Psoas muscle (tissue), 8 donors: ENCODE measurements around the gene RABGGTA. TPM values are rescaled to one million over a fixed set of nuclear protein-coding genes. Genes with fewer than 3 reads are reported as not detected.

Source experiments
- ATAC-seq, 4 donors: fragments of 200-7000 bp; cut with Tn5 transposase; one replicate each; pipeline ENCODE4 v1.9.1; 2020; ENCODE audit warnings: moderate library complexity in 3 of 4, mild to moderate bottlenecking in 2 of 4
- DNase-seq, 2 donors: peaks; one replicate each; pipeline ENCODE4 v3.0.0-alpha.2; 2020
- H3K27ac ChIP-seq: fragments of 200-600 bp; one replicate; pipeline ENCODE4 v1.8.0; 2022
- H3K27me3 ChIP-seq, 3 donors: fragments of 200-600 bp in 1 of 3; one replicate each; pipeline versions ENCODE4 v1.6.1 to v1.8.0; 2013 to 2022; ENCODE audit warnings: low read length in 2 of 3, mild to moderate bottlenecking in 2 of 3, moderate library complexity in 1 of 3; ENCODE audit not compliant: insufficient read depth in 3 of 3
- H3K36me3 ChIP-seq, 2 donors: fragments of 200-600 bp in 1 of 2; one replicate each; pipeline versions ENCODE4 v1.6.1 to v1.8.0; 2013 to 2022; ENCODE audit warnings: low read depth in 1 of 2, mild to moderate bottlenecking in 1 of 2, moderate library complexity in 1 of 2; ENCODE audit not compliant: insufficient read depth in 1 of 2
- H3K4me1 ChIP-seq: fragments of 200-600 bp; one replicate; pipeline ENCODE4 v1.8.0; 2022
- H3K4me3 ChIP-seq: fragments of 200-600 bp; one replicate; pipeline ENCODE4 v1.8.0; 2022; ENCODE audit warnings: mild to moderate bottlenecking
- H3K9me3 ChIP-seq: fragments of 200-600 bp; one replicate; pipeline ENCODE4 v1.8.0; 2022
- WGBS, 3 donors: extraction: QIAGEN DNeasy Blood & Tissue Kit; methylation state at CpG; one replicate each; pipeline versions ENCODE4 v1.1.6 to v1.1.7; 2013; 5-methylcytosine and 5-hydroxymethylcytosine counted together
- intact Hi-C, 2 donors: fragments of 100-400 bp; cut with DNase I; formaldehyde crosslinking; loops; one replicate each; pipeline versions ENCODE4 v1.11.0 to v1.14.2; 2022
- polyA plus RNA-seq, 3 donors: library from polyadenylated mRNA; stranded (reverse); fragments of 200-250 nt; gene quantifications; one replicate each; pipeline ENCODE4 v1.2.3, GENCODE V29; 2013
- total RNA-seq, 4 donors: library from RNA; stranded (reverse); fragmentation: NEBNext Ultra II Directional in 2 of 4; extraction: Animal tissue kit (Norgen Biotek cat#: 25700) in 2 of 4; gene quantifications; one replicate each; pipeline versions ENCODE4 v1.2.1 to v1.2.4, GENCODE V29; 2021 to 2023
- TF ChIP-seq, protein P1 (sequence below): fragments of 200-600 bp; IDR thresholded peaks from one replicate; pipeline ENCODE4 v1.8.0; 2022; ENCODE audit warnings: antibody characterized with exemption
- donor health status: healthy with polysubstance abuse.
- donor health status: DM: no; HTN: no; CAD: no; lungs with moderate emphysema.
- donor health status: Bipolar disorder and iron deficiency.
- donor health status: healthy.
- donor health status: DM: yes; HTN: yes; CAD: no.
- donor health status: DM: no; HTN: no; CAD: no.
- donor health status: DM: no; HTN: no; CAD: no.
- donor health status: DM: yes; HTN: yes; CAD: no.

RABGGTA gene
- total and polyA plus RNA-seq, 7 donors = 15.1 to 36.2 (median 17.5) TPM

DNA sequence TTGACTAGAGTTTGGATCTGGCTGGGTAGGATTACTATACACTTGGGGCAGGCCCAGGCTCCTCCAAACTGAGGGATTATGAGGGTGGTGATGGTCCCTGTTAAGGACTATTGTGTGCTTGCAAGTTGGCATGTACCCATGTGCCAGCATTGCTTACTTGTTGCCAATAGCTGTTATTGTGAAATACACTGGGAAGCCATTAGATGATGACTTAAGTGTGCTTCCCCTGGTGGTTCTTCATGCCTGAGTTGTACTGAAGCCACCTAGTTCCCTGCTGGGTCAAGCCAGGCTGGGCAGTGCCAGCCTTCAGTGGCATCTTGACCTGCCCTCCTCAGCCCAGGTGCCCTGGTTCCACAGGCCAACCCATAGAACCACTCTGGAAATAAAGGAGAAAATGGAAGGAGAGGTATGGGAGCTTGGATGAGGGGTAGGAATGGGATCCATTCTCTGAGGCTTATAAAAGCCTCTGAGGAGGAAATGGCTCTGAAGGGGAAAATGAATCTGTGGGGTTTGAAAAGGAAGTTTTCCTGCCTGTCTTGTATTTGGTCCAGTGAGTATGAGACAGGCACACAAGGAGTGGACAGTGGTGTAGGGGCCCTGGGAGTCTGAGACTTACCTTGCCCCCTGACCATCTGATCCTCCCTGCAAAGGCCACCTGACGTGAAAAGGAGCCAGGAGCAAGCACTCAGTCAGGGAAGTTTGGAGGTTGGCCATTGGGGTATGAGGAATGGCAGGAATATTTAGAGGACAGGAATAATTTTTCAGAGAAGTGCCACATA lies 40.6 kb upstream of the RABGGTA start:
- peaks cover 0 to 11% of the 10 kb centered on the region in 2 donors for H3K36me3 ChIP-seq
- H3K9me3 ChIP-seq = no peaks in the 10 kb centered on the region
- ATAC-seq (no peak), DNase-seq (no peak)
- H3K4me1 ChIP-seq = peaks cover 13% of the 10 kb centered on the region
- intact Hi-C loops = no loop called here
- H3K27ac ChIP-seq = peak overlapping the region; percentile 79
- 91 to 100% (median 100%) methylated on average over 1 of the region's 1 CpG for WGBS, 3 donors
- H3K27me3 ChIP-seq = peaks cover 0 to 16% (median 2%) of the 10 kb centered on the region in 3 donors
- H3K4me3 ChIP-seq = peak overlapping the region; percentile 68
- TF ChIP-seq, protein P1, sequence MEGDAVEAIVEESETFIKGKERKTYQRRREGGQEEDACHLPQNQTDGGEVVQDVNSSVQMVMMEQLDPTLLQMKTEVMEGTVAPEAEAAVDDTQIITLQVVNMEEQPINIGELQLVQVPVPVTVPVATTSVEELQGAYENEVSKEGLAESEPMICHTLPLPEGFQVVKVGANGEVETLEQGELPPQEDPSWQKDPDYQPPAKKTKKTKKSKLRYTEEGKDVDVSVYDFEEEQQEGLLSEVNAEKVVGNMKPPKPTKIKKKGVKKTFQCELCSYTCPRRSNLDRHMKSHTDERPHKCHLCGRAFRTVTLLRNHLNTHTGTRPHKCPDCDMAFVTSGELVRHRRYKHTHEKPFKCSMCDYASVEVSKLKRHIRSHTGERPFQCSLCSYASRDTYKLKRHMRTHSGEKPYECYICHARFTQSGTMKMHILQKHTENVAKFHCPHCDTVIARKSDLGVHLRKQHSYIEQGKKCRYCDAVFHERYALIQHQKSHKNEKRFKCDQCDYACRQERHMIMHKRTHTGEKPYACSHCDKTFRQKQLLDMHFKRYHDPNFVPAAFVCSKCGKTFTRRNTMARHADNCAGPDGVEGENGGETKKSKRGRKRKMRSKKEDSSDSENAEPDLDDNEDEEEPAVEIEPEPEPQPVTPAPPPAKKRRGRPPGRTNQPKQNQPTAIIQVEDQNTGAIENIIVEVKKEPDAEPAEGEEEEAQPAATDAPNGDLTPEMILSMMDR = no peak

DNA sequence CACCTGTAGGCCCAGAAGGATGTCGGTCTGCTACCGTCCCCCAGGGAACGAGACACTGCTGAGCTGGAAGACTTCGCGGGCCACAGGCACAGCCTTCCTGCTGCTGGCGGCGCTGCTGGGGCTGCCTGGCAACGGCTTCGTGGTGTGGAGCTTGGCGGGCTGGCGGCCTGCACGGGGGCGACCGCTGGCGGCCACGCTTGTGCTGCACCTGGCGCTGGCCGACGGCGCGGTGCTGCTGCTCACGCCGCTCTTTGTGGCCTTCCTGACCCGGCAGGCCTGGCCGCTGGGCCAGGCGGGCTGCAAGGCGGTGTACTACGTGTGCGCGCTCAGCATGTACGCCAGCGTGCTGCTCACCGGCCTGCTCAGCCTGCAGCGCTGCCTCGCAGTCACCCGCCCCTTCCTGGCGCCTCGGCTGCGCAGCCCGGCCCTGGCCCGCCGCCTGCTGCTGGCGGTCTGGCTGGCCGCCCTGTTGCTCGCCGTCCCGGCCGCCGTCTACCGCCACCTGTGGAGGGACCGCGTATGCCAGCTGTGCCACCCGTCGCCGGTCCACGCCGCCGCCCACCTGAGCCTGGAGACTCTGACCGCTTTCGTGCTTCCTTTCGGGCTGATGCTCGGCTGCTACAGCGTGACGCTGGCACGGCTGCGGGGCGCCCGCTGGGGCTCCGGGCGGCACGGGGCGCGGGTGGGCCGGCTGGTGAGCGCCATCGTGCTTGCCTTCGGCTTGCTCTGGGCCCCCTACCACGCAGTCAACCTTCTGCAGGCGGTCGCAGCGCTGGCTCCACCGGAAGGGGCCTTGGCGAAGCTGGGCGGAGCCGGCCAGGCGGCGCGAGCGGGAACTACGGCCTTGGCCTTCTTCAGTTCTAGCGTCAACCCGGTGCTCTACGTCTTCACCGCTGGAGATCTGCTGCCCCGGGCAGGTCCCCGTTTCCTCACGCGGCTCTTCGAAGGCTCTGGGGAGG lies 39.5 kb upstream of the RABGGTA start, which contains the start of gene LTB4R:
TSS of gene LTB4R (plus strand) at position 857 of the 959 bp plus-strand sequence. CDS start 4,150 bp downstream, outside the sequence.
- H3K27me3 ChIP-seq = peaks cover 0 to 5% (median 0%) of the 10 kb centered on the region in 3 donors
- peak within 1 kb of the TSS; percentile 79 for H3K27ac ChIP-seq
- H3K4me3 ChIP-seq = peak within 1 kb of the TSS; percentile 68
- DNase-seq (peak; percentile 79 to 89), ATAC-seq (peak; percentile 86 to 91 (median 90))
- peaks cover 0 to 22% of the 10 kb centered on the region in 2 donors for H3K36me3 ChIP-seq
- peaks cover 13% of the 10 kb centered on the region for H3K4me1 ChIP-seq
- WGBS, 3 donors = 14 to 18% (median 17%) methylated on average over 82 to 99 of the region's 99 CpGs
- TF ChIP-seq, protein P1 = peak; percentile 48
- H3K9me3 ChIP-seq = no peaks in the 10 kb centered on the region
- intact Hi-C loops = no loop called here

DNA sequence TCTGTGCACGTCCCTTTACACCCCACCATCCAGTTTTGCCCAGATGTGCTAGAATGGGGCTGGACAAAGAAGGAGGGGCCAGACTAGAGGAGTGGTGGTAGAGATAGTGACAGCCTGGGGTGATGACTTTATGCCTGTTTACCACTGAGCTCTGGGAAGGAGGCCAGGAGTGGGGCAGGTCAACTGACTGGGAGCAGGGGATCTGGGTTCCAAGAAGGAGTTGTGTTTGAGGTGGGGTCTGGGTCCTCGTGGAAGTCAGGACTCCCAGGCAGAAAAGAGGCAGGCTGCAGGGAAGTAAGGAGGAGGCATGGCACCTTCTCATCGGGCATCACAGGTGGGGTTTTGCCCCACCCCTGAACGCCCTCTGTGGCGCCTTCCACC lies 38.9 kb upstream of the RABGGTA start:
- TF ChIP-seq, protein P1 = no peak
- H3K27me3 ChIP-seq = no peaks in the 10 kb centered on the region
- no peak for DNase-seq
- H3K27ac ChIP-seq = peak overlapping the region; percentile 79
- 22 to 30% (median 28%) methylated on average over 3 to 5 of the region's 5 CpGs for WGBS, 3 donors
- peaks cover 13% of the 10 kb centered on the region for H3K4me1 ChIP-seq
- H3K4me3 ChIP-seq = peak overlapping the region; percentile 68
- H3K36me3 ChIP-seq = peaks cover 0 to 29% of the 10 kb centered on the region in 2 donors
- no peaks in the 10 kb centered on the region for H3K9me3 ChIP-seq
- intact Hi-C loops = no loop called here
- no peak for ATAC-seq

GRCh38 chr14:24309538-24310264 lies 38.3 kb upstream of the RABGGTA start, which contains the start of gene LTB4R2:
Gene LTB4R2, plus strand, starts transcription at chr14:24310140. Its CDS starts 525 bp downstream, at chr14:24310665.
- no peaks in the 10 kb centered on the region for H3K27me3 ChIP-seq
- intact Hi-C loops = loop anchor here in 1 of 2 donors (5.0 kb wide), 1 partner anchor 252 kb away; no protein-coding TSS in a partner anchor
- H3K4me1 ChIP-seq = peaks cover 13% of the 10 kb centered on the region
- H3K4me3 ChIP-seq = peak within 1 kb of the TSS; percentile 68
- 69 to 80% (median 75%) methylated on average over 5 of the region's 5 CpGs for WGBS, 3 donors
- ATAC-seq = no peak
- H3K9me3 ChIP-seq = no peaks in the 10 kb centered on the region
- H3K27ac ChIP-seq = peak within 1 kb of the TSS; percentile 79
- no peak for DNase-seq
- TF ChIP-seq, protein P1 = no peak
- H3K36me3 ChIP-seq = peaks cover 0 to 34% of the 10 kb centered on the region in 2 donors
